GM23338 (cell line): ENCODE data around the gene SMARCD2. TPM values are rescaled to one million over a fixed set of nuclear protein-coding genes. Genes with fewer than 3 reads are reported as not detected.
A peak's percentile ranks its signal among the peaks of the same experiment; 100 is the strongest.

Source experiments
- ATAC-seq: fragments of 200-7000 bp; cut with Tn5 transposase; 3 replicates; pipeline ENCODE4 v1.9.1; 2020
- DNase-seq: peaks from one replicate; pipeline ENCODE4 v3.0.0-alpha.2; 2015; ENCODE audit warnings: low spot score
- H2AFZ ChIP-seq: fragments of 200-600 bp; sonication (generic); 2 replicates; pipeline ENCODE4 v1.8.0; 2016; ENCODE audit warnings: antibody characterized with exemption, mild to moderate bottlenecking, moderate library complexity
- H3F3A ChIP-seq: fragments of 200-600 bp; sonication (generic); replicated peaks from 2 replicates; pipeline ENCODE4 v1.8.0; 2017; ENCODE audit warnings: antibody characterized with exemption, mixed run types, low read depth
- H3K27ac ChIP-seq: fragments of 200-600 bp; sonication (generic); 2 replicates; pipeline ENCODE4 v1.6.1; 2016; ENCODE audit warnings: low read depth
- H3K27me3 ChIP-seq: fragments of 200-600 bp; sonication (generic); 2 replicates; pipeline ENCODE4 v1.8.0; 2016; ENCODE audit warnings: mild to moderate bottlenecking, mixed run types, moderate library complexity; ENCODE audit not compliant: insufficient read depth
- H3K36me3 ChIP-seq: fragments of 200-600 bp; sonication (generic); 2 replicates; pipeline ENCODE4 v1.8.0; 2016; ENCODE audit warnings: mild to moderate bottlenecking; ENCODE audit not compliant: insufficient read depth
- H3K4me1 ChIP-seq: fragments of 200-600 bp; sonication (generic); 2 replicates; pipeline ENCODE4 v1.8.0; 2016; ENCODE audit warnings: mild to moderate bottlenecking, moderate library complexity; ENCODE audit not compliant: insufficient read depth
- H3K4me2 ChIP-seq: fragments of 200-600 bp; sonication (generic); 2 replicates; pipeline ENCODE4 v1.7.1; 2017; ENCODE audit warnings: mixed run types
- H3K4me3 ChIP-seq: fragments of 200-600 bp; sonication (generic); 2 replicates; pipeline ENCODE4 v1.6.1; 2016; ENCODE audit warnings: mixed run types
- H3K79me2 ChIP-seq: fragments of 200-600 bp; sonication (generic); replicated peaks from 2 replicates; pipeline ENCODE4 v1.8.0; 2017; ENCODE audit warnings: mild to moderate bottlenecking; ENCODE audit not compliant: insufficient read depth
- H3K9me2 ChIP-seq: fragments of 200-600 bp; sonication (generic); 2 replicates; pipeline ENCODE4 v1.8.0; 2017; ENCODE audit not compliant: insufficient read depth
- H4K20me1 ChIP-seq: fragments of 200-600 bp; sonication (generic); replicated peaks from 2 replicates; pipeline ENCODE4 v1.8.0; 2017; ENCODE audit warnings: mild to moderate bottlenecking; ENCODE audit not compliant: insufficient read depth
- H3K27ac Mint-ChIP-seq: 2 replicates; pipeline ENCODE4 v1.8.0; 2020; ENCODE audit warnings: inconsistent platforms, mild to moderate bottlenecking, moderate library complexity, mixed read lengths
- H3K27me3 Mint-ChIP-seq: 3 replicates; pipeline ENCODE4 v1.8.0; 2022; ENCODE audit warnings: low read depth, mild to moderate bottlenecking, moderate library complexity, mixed read lengths, inconsistent platforms; ENCODE audit not compliant: insufficient read depth, poor library complexity
- H3K36me3 Mint-ChIP-seq: 3 replicates; pipeline ENCODE4 v1.8.0; 2021; ENCODE audit warnings: low read depth, mild to moderate bottlenecking, inconsistent platforms, moderate library complexity, mixed read lengths
- H3K4me1 Mint-ChIP-seq: 3 replicates; pipeline ENCODE4 v1.8.0; 2020; ENCODE audit warnings: mild to moderate bottlenecking, inconsistent platforms, mixed read lengths
- H3K4me3 Mint-ChIP-seq: 3 replicates; pipeline ENCODE4 v1.8.0; 2021; ENCODE audit warnings: moderate library complexity, mild to moderate bottlenecking, inconsistent platforms, mixed read lengths
- H3K9me3 Mint-ChIP-seq: 3 replicates; pipeline ENCODE4 v1.8.0; 2020; ENCODE audit warnings: moderate library complexity, mild to moderate bottlenecking, inconsistent platforms, mixed read lengths
- EZH2phosphoT487 ChIP-seq: fragments of 200-600 bp; sonication (generic); IDR thresholded peaks from one replicate; pipeline ENCODE4 v1.8.1; 2018; ENCODE audit warnings: antibody characterized with exemption; ENCODE audit not compliant: unreplicated experiment
- JUNB ChIP-seq: IDR thresholded peaks from one replicate; pipeline ENCODE4 v1.6.1; 2016; ENCODE audit warnings: antibody characterized with exemption; ENCODE audit not compliant: unreplicated experiment
- NANOG ChIP-seq: IDR thresholded peaks from 2 replicates; pipeline ENCODE4 v1.6.1; 2016; ENCODE audit warnings: antibody characterized with exemption, borderline replicate concordance
- POLR2AphosphoS5 ChIP-seq: IDR thresholded peaks from 2 replicates; pipeline ENCODE4 v1.6.1; 2016; ENCODE audit warnings: antibody characterized with exemption, low read depth
- STAT1 ChIP-seq: IDR thresholded peaks from one replicate; pipeline ENCODE4 v1.6.1; 2016; ENCODE audit warnings: antibody characterized with exemption; ENCODE audit not compliant: unreplicated experiment
- ZNF114 ChIP-seq: fragments of 250-450 bp; sonication (Bioruptor Pico); IDR thresholded peaks from 2 replicates; pipeline ENCODE4 v1.5.0; 2020; ENCODE audit warnings: mild to moderate bottlenecking, moderate library complexity
- polyA plus RNA-seq: library from polyadenylated mRNA; unstranded; fragments of >200 nt; fragmentation: Nextera tagmentation; extraction: Ambion mirVana; gene quantifications from 2 replicates; pipeline ENCODE4 v1.2.1, GENCODE V29; 2016
- total RNA-seq: library from RNA; depleted of rRNA; stranded (reverse); fragments of >200 nt; shearing (Covaris generic); gene quantifications from 2 replicates; pipeline ENCODE4 v1.2.3, GENCODE V29; 2014

SMARCD2 gene
- total and polyA plus RNA-seq, 2 experiments from 2014 or later = 36.4 to 133 TPM

GRCh38 chr17:63830904-63831491 lies 11.5 kb downstream of the SMARCD2 start:
- Histone ChIP-seq H3K27me3 (no peaks in the 10 kb centered on the region), H4K20me1 (peaks cover 20% of the 10 kb centered on the region), H2AFZ (no peak overlapping the region), H3K79me2 (peaks cover 29% of the 10 kb centered on the region), H3K27ac (no peak overlapping the region), H3K4me1 (peaks cover under 1% of the 10 kb centered on the region; the same call in 1 of the 2 replicates), H3F3A (peaks cover 13% of the 10 kb centered on the region; the same call in 1 of the 2 replicates), H3K36me3 (peaks cover 43% of the 10 kb centered on the region), H3K4me3 (no peak overlapping the region), H3K4me2 (no peak overlapping the region), H3K9me2 (no peaks in the 10 kb centered on the region)
- no peak for DNase-seq
- no peak for ATAC-seq
- H3K27me3 Mint-ChIP-seq = peaks cover 30% of the 10 kb centered on the region
- H3K9me3 Mint-ChIP-seq = no peaks in the 10 kb centered on the region
- no peak overlapping the region for H3K4me3 Mint-ChIP-seq
- H3K36me3 Mint-ChIP-seq = peaks cover 98% of the 10 kb centered on the region
- TF ChIP-seq EZH2phosphoT487 (no peak), NANOG (no peak), ZNF114 (no peak), STAT1 (no peak)
- peaks cover 16% of the 10 kb centered on the region for H3K4me1 Mint-ChIP-seq
- H3K27ac Mint-ChIP-seq = no peak overlapping the region

GRCh38 chr17:63830278-63830677 lies 12.2 kb downstream of the SMARCD2 start:
- Mint-ChIP-seq H3K4me1 (peaks cover 21% of the 10 kb centered on the region), H3K27ac (no peak overlapping the region), H3K27me3 (peaks cover 28% of the 10 kb centered on the region), H3K9me3 (no peaks in the 10 kb centered on the region), H3K4me3 (no peak overlapping the region), H3K36me3 (peaks cover 98% of the 10 kb centered on the region)
- peaks cover 13% of the 10 kb centered on the region; the same call in 1 of the 2 replicates for H3F3A ChIP-seq
- H3K36me3 ChIP-seq = peaks cover 50% of the 10 kb centered on the region
- no peaks in the 10 kb centered on the region for H3K27me3 ChIP-seq
- no peak overlapping the region for H2AFZ ChIP-seq
- no peak for TF ChIP-seq POLR2AphosphoS5
- H3K9me2 ChIP-seq = no peaks in the 10 kb centered on the region
- DNase-seq (no peak), ATAC-seq (no peak)
- peaks cover 36% of the 10 kb centered on the region for H3K79me2 ChIP-seq
- H3K4me2 ChIP-seq = no peak overlapping the region
- no peak overlapping the region for H3K4me3 ChIP-seq
- H4K20me1 ChIP-seq = peaks cover 26% of the 10 kb centered on the region
- no peak overlapping the region for H3K27ac ChIP-seq
- H3K4me1 ChIP-seq = peaks cover 6% of the 10 kb centered on the region; the same call in 1 of the 2 replicates

GRCh38 chr17:63828936-63829335 lies 13.5 kb downstream of the SMARCD2 start:
- TF ChIP-seq JUNB (no peak), POLR2AphosphoS5 (no peak), STAT1 (no peak), EZH2phosphoT487 (no peak)
- no peaks in the 10 kb centered on the region for H3K9me2 ChIP-seq
- peaks cover 39% of the 10 kb centered on the region for H3K79me2 ChIP-seq
- peaks cover 58% of the 10 kb centered on the region for H3K36me3 ChIP-seq
- no peak for ATAC-seq
- peaks cover 31% of the 10 kb centered on the region for H4K20me1 ChIP-seq
- H3K4me2 ChIP-seq = no peak overlapping the region
- H2AFZ ChIP-seq = no peak overlapping the region
- H3K27ac Mint-ChIP-seq = no peak overlapping the region
- no peaks in the 10 kb centered on the region for H3K27me3 ChIP-seq
- peaks cover 6% of the 10 kb centered on the region; the same call in 1 of the 2 replicates for H3K4me1 ChIP-seq
- H3F3A ChIP-seq = peaks cover 13% of the 10 kb centered on the region; the same call in 1 of the 2 replicates
- no peak for DNase-seq
- H3K36me3 Mint-ChIP-seq = peaks cover 98% of the 10 kb centered on the region
- H3K27me3 Mint-ChIP-seq = peaks cover 20% of the 10 kb centered on the region
- H3K9me3 Mint-ChIP-seq = no peaks in the 10 kb centered on the region; the same call in 2 of the 3 replicates
- peaks cover 20% of the 10 kb centered on the region for H3K4me1 Mint-ChIP-seq
- peak overlapping the region; percentile 100; the same call in 2 of the 3 replicates for H3K4me3 Mint-ChIP-seq
- H3K27ac ChIP-seq = no peak overlapping the region
- peak overlapping the region; percentile 84; the same call in 1 of the 2 replicates for H3K4me3 ChIP-seq
